Astrocyte of the spinal cord (primary cell): ENCODE measurements around the gene LMNB1.
A peak's percentile ranks its signal among the peaks of the same experiment; 100 is the strongest.
"Not testable (repeated sequence)": the region's sequence is repeated elsewhere in the genome, so short reads cannot be mapped to it uniquely, and the experiment has no call there.

ENCODE experiments used
- DNase-seq: peaks from one replicate; pipeline ENCODE4 v3.0.0; 2011; ENCODE audit warnings: low read depth, low spot score
- H3K4me3 ChIP-seq: 2 replicates; pipeline ENCODE4 v1.5.1; 2011; ENCODE audit warnings: low read depth, mild to moderate bottlenecking, low read length, moderate library complexity
- in situ Hi-C: cut with HindIII; loops from 2 replicates; pipeline ENCODE4 v1.10.0; 2017; ENCODE audit warnings: low sequenced_read_pairs
- TF ChIP-seq, protein P1 (sequence below): IDR thresholded peaks from 2 replicates; pipeline ENCODE4 v1.5.1; 2012; ENCODE audit warnings: low read depth, mild to moderate bottlenecking, low read length, inconsistent platforms

Gene LMNB1

GRCh38 chr5:126837906-126838539 lies 61.1 kb downstream of the LMNB1 start:
- in situ Hi-C loops = no loop called here
- DNase-seq = peak; percentile 34
- TF ChIP-seq, protein P1, sequence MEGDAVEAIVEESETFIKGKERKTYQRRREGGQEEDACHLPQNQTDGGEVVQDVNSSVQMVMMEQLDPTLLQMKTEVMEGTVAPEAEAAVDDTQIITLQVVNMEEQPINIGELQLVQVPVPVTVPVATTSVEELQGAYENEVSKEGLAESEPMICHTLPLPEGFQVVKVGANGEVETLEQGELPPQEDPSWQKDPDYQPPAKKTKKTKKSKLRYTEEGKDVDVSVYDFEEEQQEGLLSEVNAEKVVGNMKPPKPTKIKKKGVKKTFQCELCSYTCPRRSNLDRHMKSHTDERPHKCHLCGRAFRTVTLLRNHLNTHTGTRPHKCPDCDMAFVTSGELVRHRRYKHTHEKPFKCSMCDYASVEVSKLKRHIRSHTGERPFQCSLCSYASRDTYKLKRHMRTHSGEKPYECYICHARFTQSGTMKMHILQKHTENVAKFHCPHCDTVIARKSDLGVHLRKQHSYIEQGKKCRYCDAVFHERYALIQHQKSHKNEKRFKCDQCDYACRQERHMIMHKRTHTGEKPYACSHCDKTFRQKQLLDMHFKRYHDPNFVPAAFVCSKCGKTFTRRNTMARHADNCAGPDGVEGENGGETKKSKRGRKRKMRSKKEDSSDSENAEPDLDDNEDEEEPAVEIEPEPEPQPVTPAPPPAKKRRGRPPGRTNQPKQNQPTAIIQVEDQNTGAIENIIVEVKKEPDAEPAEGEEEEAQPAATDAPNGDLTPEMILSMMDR = peak; percentile 45
- no peak overlapping the region for H3K4me3 ChIP-seq

GRCh38 chr5:126839407-126839806 lies 62.5 kb downstream of the LMNB1 start:
- in situ Hi-C loops, DNase-seq, H3K4me3 ChIP-seq: not testable (repeated sequence)

DNA sequence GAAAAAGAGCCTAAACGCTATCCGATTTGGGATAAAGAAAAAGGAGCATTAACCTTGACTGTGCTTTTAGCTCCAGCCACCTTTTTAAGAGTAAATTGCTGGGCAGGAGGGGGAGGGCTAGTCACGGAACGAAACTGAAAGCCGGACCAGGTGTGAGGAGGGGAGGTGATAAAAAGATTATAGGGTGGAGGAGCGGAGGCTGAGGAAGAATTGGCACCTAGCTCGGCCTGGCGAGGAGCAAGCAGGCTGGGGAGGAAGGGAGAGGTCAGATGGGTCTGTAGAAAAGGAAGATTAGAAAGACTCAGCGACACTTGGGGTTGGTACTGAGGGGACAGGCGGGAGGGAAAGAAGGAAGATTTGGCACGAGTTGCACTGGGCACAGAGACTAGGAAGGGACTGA lies 66.4 kb downstream of the LMNB1 start:
- H3K4me3 ChIP-seq, in situ Hi-C loops, DNase-seq: not testable (repeated sequence)

DNA sequence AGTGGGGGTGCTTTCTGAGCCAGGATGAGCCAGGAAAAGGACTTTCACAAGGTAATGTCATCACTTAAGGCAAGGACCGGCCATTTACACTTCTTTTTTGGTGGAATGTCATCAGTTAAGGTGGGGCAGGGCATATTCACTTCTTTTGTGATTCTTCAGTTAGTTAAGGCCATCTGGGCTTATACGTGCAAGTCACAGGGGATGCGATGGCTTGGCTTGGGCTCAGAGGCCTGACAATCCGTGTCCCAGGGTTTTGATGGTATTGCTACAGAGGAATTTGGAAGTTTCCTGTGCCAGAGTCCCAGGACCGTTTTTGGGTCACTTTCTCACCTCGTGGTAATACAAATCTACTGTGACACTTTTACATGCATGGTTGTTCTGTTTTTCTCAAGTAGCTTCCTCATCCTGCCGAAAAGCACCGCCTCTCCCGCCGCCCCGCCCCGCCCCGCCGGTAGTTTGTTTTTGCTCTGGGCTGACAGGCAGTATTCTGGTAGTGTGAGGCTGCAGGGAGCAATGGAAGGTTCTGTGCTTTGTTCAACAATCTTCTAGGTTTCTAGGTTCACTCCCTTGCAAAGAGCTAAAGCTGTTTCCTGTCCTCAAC lies 68.6 kb downstream of the LMNB1 start:
- in situ Hi-C loops, H3K4me3 ChIP-seq: not testable (repeated sequence)
- DNase-seq = peak; percentile 34

DNA sequence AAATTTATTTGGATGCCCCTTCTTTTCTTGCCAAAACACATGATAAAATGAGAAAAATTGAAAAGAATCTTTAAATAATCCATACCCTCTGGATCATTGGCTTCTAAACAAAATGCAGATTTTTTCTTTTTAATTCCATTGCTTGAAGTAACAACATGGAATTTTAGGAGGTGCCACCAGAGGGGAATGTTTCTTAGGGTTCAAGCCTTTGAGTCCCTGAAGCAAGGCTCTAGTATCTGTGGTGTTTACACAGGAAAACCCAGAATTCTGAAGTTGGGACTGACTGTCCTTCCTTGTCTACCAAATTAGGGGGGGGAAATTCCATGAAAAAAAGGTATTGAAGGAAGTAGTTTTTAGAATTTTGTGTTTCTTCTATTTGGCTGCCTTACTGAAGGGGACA lies 69.4 kb downstream of the LMNB1 start:
- peak; percentile 35 for DNase-seq
- in situ Hi-C loops = no loop called here
- TF ChIP-seq, protein P1 = no peak
- no peak overlapping the region for H3K4me3 ChIP-seq

DNA sequence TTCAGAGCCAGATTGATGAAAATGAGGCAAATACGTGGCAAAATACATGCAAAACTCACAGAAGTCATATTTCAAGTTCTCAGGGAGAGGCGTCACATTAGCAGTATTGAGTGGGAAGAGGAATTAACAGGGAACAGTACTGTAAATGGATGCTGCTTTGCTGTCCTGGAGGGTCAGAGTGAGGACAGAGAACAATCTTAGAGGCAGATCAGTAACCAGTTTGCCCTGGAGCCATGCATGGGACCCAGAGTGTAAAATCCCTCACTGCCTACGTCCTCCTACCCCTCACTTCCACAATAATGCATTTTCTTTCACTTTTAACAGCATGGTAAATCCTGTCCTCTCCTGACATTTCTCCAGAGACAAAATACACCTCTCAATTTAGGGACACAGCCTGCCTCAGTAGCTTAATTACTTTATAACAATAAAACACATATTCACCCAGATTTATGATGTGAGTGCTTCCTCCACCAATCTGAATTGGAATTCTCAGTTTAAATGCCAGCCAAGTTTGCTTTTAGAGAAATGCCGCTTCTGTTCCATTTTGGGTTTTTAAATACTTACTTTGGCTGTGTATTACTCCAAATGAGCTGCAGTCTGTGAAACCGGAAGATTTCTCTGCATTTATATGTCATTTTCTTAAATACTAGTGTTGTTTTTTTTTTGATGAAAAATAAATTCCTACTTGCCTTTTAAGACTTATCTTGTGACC lies 70.0 kb downstream of the LMNB1 start:
- TF ChIP-seq, protein P1 = no peak
- no peak overlapping the region for H3K4me3 ChIP-seq
- no peak for DNase-seq
- in situ Hi-C loops = no loop called here

DNA sequence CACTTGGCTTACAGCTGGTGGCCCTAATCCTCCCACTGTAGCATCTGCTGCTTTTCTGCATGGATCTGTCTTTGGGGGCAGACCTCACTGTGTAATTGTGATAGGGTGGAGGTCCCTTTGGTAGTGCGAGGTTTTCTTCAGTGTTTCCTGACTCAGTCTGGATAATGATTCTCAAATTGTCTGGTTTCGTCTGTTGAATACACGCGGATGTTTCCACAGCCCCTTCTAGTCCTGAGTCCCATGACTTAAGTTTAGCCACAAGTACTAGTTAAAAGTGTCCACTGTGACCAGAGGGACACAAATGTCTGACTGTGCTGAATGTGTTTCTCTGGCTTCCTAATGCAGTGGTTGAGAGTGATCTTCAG lies 70.5 kb downstream of the LMNB1 start:
- no peak overlapping the region for H3K4me3 ChIP-seq
- TF ChIP-seq, protein P1 = no peak
- no peak for DNase-seq
- in situ Hi-C loops = no loop called here

GRCh38 chr5:126847826-126848251 lies 70.9 kb downstream of the LMNB1 start:
- TF ChIP-seq, protein P1 = no peak
- no peak for DNase-seq
- H3K4me3 ChIP-seq = no peak overlapping the region
- in situ Hi-C loops = no loop called here
